Trophoblast cell (in vitro differentiated cells and primary cell): ENCODE data around the gene FGF1.

Source experiments
- DNase-seq, 2 donors: peaks; one replicate each; pipeline ENCODE4 v3.0.0-alpha.2; 2016
- H2AFZ ChIP-seq: 2 replicates; pipeline ENCODE4 v1.6.1; 2013; ENCODE audit warnings: low read length, moderate library complexity, mild to moderate bottlenecking; ENCODE audit not compliant: insufficient read depth, poor library complexity
- H2AK5ac ChIP-seq: 2 replicates; pipeline ENCODE4 v1.6.1; 2013; ENCODE audit warnings: mild to moderate bottlenecking, low read length
- H2BK120ac ChIP-seq: 2 replicates; pipeline ENCODE4 v1.6.1; 2013; ENCODE audit warnings: low read length, mild to moderate bottlenecking, moderate library complexity; ENCODE audit not compliant: insufficient read depth, poor library complexity
- H2BK12ac ChIP-seq: 2 replicates; pipeline ENCODE4 v1.6.1; 2013; ENCODE audit warnings: mild to moderate bottlenecking, low read length, moderate library complexity
- H2BK5ac ChIP-seq: 2 replicates; pipeline ENCODE4 v1.6.1; 2013; ENCODE audit warnings: low read length, low read depth, moderate library complexity, mild to moderate bottlenecking; ENCODE audit not compliant: poor library complexity
- H3K14ac ChIP-seq: 2 replicates; pipeline ENCODE4 v1.6.1; 2013; ENCODE audit warnings: mild to moderate bottlenecking, low read length
- H3K18ac ChIP-seq: 2 replicates; pipeline ENCODE4 v1.6.1; 2013; ENCODE audit warnings: mild to moderate bottlenecking, low read length
- H3K23ac ChIP-seq: 2 replicates; pipeline ENCODE4 v1.6.1; 2013; ENCODE audit warnings: low read length
- H3K27ac ChIP-seq: 2 replicates; pipeline ENCODE4 v1.5.1; 2013; ENCODE audit warnings: low read depth, mild to moderate bottlenecking, inconsistent platforms, low read length, moderate library complexity
- H3K27me3 ChIP-seq: 2 replicates; pipeline ENCODE4 v1.6.1; 2013; ENCODE audit warnings: inconsistent platforms, mild to moderate bottlenecking, low read length, moderate library complexity; ENCODE audit not compliant: insufficient read depth
- H3K36me3 ChIP-seq, 2 experiments: 1 replicate in 1 of 2; 2 replicates in 1 of 2; pipeline ENCODE4 v1.6.1; 2013; ENCODE audit warnings: low read length in 2 of 2, mild to moderate bottlenecking in 2 of 2, moderate library complexity in 1 of 2; ENCODE audit not compliant: insufficient read depth in 2 of 2, control insufficient read depth in 1 of 2
- H3K4ac ChIP-seq: 2 replicates; pipeline ENCODE4 v1.6.1; 2013; ENCODE audit warnings: low read depth, mild to moderate bottlenecking, low read length, moderate library complexity
- H3K4me1 ChIP-seq, 2 experiments: 1 replicate in 1 of 2; 2 replicates in 1 of 2; pipeline ENCODE4 v1.6.1; 2013; ENCODE audit warnings: low read length in 2 of 2, mild to moderate bottlenecking in 2 of 2, moderate library complexity in 1 of 2; ENCODE audit not compliant: insufficient read depth in 2 of 2, control insufficient read depth in 1 of 2
- H3K4me2 ChIP-seq: 2 replicates; pipeline ENCODE4 v1.6.1; 2013; ENCODE audit warnings: inconsistent platforms, mild to moderate bottlenecking, low read length, moderate library complexity
- H3K4me3 ChIP-seq: 2 replicates; pipeline ENCODE4 v1.5.1; 2013; ENCODE audit warnings: mild to moderate bottlenecking, low read depth, low read length, inconsistent platforms
- H3K79me1 ChIP-seq: one replicate; pipeline ENCODE4 v1.6.1; 2013; ENCODE audit warnings: low read length
- H3K79me2 ChIP-seq: 2 replicates; pipeline ENCODE4 v1.6.1; 2013; ENCODE audit warnings: low read length, mild to moderate bottlenecking; ENCODE audit not compliant: control insufficient read depth, insufficient read depth, poor library complexity
- H3K9ac ChIP-seq: 2 replicates; pipeline ENCODE4 v1.6.1; 2013; ENCODE audit warnings: mild to moderate bottlenecking, low read length
- H3K9me3 ChIP-seq: 2 replicates; pipeline ENCODE4 v1.6.1; 2013; ENCODE audit warnings: low read depth, mild to moderate bottlenecking, control low read depth, inconsistent platforms, low read length; ENCODE audit not compliant: insufficient read depth
- H4K12ac ChIP-seq: 2 replicates; pipeline ENCODE4 v1.6.1; 2013; ENCODE audit warnings: low read depth, mild to moderate bottlenecking, low read length, moderate library complexity
- H4K8ac ChIP-seq: 2 replicates; pipeline ENCODE4 v1.6.1; 2013; ENCODE audit warnings: low read depth, mild to moderate bottlenecking, low read length, moderate library complexity
- H4K91ac ChIP-seq: one replicate; pipeline ENCODE4 v1.6.1; 2013; ENCODE audit warnings: low read depth, mild to moderate bottlenecking, low read length, moderate library complexity
- WGBS: extraction: QIAGEN DNeasy Blood & Tissue Kit; methylation state at CpG from one replicate; pipeline ENCODE4 v1.1.7; 2013; ENCODE audit warnings: missing lambda C conversion rate; ENCODE audit not compliant: insufficient read length, insufficient coverage; ENCODE audit errors: extremely low coverage; 5-methylcytosine and 5-hydroxymethylcytosine counted together

FGF1 gene

DNA sequence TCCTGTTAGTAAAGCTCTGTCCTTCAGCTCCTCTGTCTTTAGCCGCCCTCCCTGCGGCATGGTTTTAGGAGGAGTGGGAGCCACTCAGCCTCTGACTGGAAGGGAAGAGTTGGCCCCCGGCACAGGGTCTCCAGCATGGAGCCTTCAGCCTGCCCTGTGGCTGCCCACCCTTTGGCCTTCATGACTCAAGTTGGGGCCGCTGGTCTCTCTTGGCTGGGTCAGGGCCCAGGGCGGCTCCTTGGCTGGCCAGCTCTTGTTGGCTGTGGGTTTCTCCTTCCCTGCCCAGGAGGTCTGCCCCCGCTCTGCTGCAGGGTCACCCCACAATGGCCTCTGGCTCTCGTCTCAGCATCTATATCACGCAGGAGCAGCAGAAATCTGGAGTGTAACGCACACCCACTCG is 25.7 kb downstream of the FGF1 start:
- peak overlapping the region; percentile 25 for H3K4me3 ChIP-seq
- H3K9me3 ChIP-seq, result no peaks in the 10 kb centered on the region
- H3K79me1 ChIP-seq, result no peaks in the 10 kb centered on the region
- H2BK5ac ChIP-seq, result no peak overlapping the region
- H3K9ac ChIP-seq, result no peak overlapping the region
- H2BK120ac ChIP-seq, result no peak overlapping the region
- H4K12ac ChIP-seq, result no peak overlapping the region
- no peak overlapping the region for H3K23ac ChIP-seq
- no peak overlapping the region for H2BK12ac ChIP-seq
- H3K27me3 ChIP-seq, result no peaks in the 10 kb centered on the region
- no peak overlapping the region for H4K91ac ChIP-seq
- no peak overlapping the region for H4K8ac ChIP-seq
- WGBS, result no CpG with 5 or more reads among the region's 10 CpGs
- no peak overlapping the region for H3K4me2 ChIP-seq
- H3K36me3 ChIP-seq, result no peaks in the 10 kb centered on the region
- H3K4me1 ChIP-seq, result no peaks in the 10 kb centered on the region
- no peak overlapping the region for H3K18ac ChIP-seq
- DNase-seq, result no peak
- H3K27ac ChIP-seq, result no peak overlapping the region
- no peak overlapping the region for H3K14ac ChIP-seq
- H2AFZ ChIP-seq, result no peak overlapping the region
- H2AK5ac ChIP-seq, result no peak overlapping the region
- H3K4ac ChIP-seq, result no peak overlapping the region
- no peaks in the 10 kb centered on the region for H3K79me2 ChIP-seq

DNA sequence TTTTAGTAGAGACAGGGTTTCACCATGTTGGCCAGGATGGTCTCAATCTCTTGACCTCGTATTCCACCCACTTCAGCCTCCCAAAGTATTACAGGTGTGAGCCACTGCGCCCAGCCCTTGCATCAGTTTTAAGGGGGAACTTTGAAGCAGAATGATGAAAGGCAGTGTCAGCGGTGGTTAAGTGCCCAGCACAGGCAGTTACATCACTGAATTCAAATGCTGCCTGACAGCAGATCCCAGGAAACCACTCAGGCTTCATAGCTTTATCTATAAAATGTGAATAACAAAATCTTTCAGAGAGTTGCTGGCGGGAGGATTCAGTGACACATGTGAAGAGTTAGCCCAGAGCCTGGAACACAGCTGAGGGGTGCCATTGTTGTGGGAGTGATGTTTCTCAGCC is 26.5 kb downstream of the FGF1 start:
- H3K9me3 ChIP-seq, result no peaks in the 10 kb centered on the region
- no peak overlapping the region for H2AFZ ChIP-seq
- no peaks in the 10 kb centered on the region for H3K79me1 ChIP-seq
- no peak overlapping the region for H3K4me3 ChIP-seq
- H3K4me2 ChIP-seq, result no peak overlapping the region
- H4K91ac ChIP-seq, result no peak overlapping the region
- no peak overlapping the region for H3K23ac ChIP-seq
- no peak for DNase-seq
- no peak overlapping the region for H2BK12ac ChIP-seq
- no peaks in the 10 kb centered on the region for H3K79me2 ChIP-seq
- no peak overlapping the region for H2BK5ac ChIP-seq
- no peak overlapping the region for H4K8ac ChIP-seq
- no peak overlapping the region for H3K9ac ChIP-seq
- no peak overlapping the region for H4K12ac ChIP-seq
- H2AK5ac ChIP-seq, result no peak overlapping the region
- WGBS, result no CpG with 5 or more reads among the region's 4 CpGs
- H2BK120ac ChIP-seq, result no peak overlapping the region
- no peak overlapping the region for H3K4ac ChIP-seq
- no peaks in the 10 kb centered on the region for H3K4me1 ChIP-seq
- H3K36me3 ChIP-seq, result no peaks in the 10 kb centered on the region
- no peak overlapping the region for H3K27ac ChIP-seq
- H3K18ac ChIP-seq, result no peak overlapping the region
- no peaks in the 10 kb centered on the region for H3K27me3 ChIP-seq
- H3K14ac ChIP-seq, result no peak overlapping the region

DNA sequence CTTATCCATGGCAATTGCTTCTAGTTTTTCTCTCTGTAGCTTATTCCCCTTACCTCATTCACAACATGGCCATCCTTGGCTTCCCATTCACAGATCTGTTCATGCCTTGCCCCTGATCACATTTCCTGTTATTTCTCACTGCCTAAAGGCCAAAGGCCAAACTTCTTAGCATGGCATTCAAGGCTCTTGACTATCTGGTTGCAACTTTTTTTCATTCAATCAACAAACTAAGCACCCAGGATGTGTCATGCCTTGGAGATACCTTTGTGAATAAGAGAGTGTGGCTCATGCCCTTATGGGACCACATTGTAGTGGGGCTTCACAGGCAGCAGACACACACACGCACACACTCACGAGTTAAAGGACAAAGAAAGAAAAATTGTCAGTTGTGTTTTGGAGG is 27.6 kb downstream of the FGF1 start:
- no peak overlapping the region for H2BK120ac ChIP-seq
- no peaks in the 10 kb centered on the region for H3K79me2 ChIP-seq
- H3K9ac ChIP-seq, result no peak overlapping the region
- no peak overlapping the region for H3K4me2 ChIP-seq
- H3K27me3 ChIP-seq, result no peaks in the 10 kb centered on the region
- no peak overlapping the region for H4K12ac ChIP-seq
- no peak overlapping the region for H4K91ac ChIP-seq
- H3K4ac ChIP-seq, result no peak overlapping the region
- H2AFZ ChIP-seq, result no peak overlapping the region
- H3K27ac ChIP-seq, result no peak overlapping the region
- no peak overlapping the region for H3K18ac ChIP-seq
- no peak overlapping the region for H3K4me3 ChIP-seq
- no peak overlapping the region for H2BK5ac ChIP-seq
- no peak overlapping the region for H3K23ac ChIP-seq
- no peak overlapping the region for H4K8ac ChIP-seq
- no peaks in the 10 kb centered on the region for H3K4me1 ChIP-seq
- no peak overlapping the region for H2BK12ac ChIP-seq
- WGBS, result no CpG with 5 or more reads among the region's 2 CpGs
- no peak overlapping the region for H2AK5ac ChIP-seq
- no peaks in the 10 kb centered on the region for H3K79me1 ChIP-seq
- DNase-seq, result no peak
- no peak overlapping the region for H3K14ac ChIP-seq
- no peaks in the 10 kb centered on the region for H3K9me3 ChIP-seq
- H3K36me3 ChIP-seq, result no peaks in the 10 kb centered on the region

DNA sequence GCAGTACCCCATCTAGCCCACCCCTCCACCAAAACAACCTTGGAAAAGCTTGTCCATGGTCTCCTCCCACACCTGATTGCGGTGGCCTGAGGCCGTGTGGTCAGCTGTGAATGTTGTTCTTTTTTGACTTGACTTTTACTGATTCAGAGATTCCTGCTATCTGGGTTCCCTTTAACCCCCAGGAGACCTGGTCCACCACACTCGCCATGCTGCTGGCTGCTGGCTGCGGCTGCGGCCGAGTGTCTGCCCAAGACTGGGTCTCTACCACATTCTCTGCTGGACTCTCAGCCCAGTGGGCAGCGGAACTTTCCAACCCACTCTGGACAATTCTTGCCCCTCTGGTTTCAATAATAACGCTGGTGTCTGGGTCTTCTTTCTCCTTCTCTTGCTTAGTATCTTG is 28.4 kb downstream of the FGF1 start:
- no CpG with 5 or more reads among the region's 8 CpGs for WGBS
- no peak overlapping the region for H3K4me3 ChIP-seq
- H2AK5ac ChIP-seq, result no peak overlapping the region
- H4K12ac ChIP-seq, result no peak overlapping the region
- H3K18ac ChIP-seq, result no peak overlapping the region
- H3K4me1 ChIP-seq, result no peaks in the 10 kb centered on the region
- H2BK5ac ChIP-seq, result no peak overlapping the region
- no peak overlapping the region for H3K9ac ChIP-seq
- no peak overlapping the region for H4K8ac ChIP-seq
- no peak overlapping the region for H2BK12ac ChIP-seq
- no peak overlapping the region for H2AFZ ChIP-seq
- H3K9me3 ChIP-seq, result no peaks in the 10 kb centered on the region
- H3K79me1 ChIP-seq, result no peaks in the 10 kb centered on the region
- no peak overlapping the region for H3K27ac ChIP-seq
- no peak overlapping the region for H4K91ac ChIP-seq
- H3K79me2 ChIP-seq, result no peaks in the 10 kb centered on the region
- no peaks in the 10 kb centered on the region for H3K27me3 ChIP-seq
- no peak overlapping the region for H3K14ac ChIP-seq
- no peak overlapping the region for H3K4ac ChIP-seq
- H3K23ac ChIP-seq, result no peak overlapping the region
- H3K36me3 ChIP-seq, result no peaks in the 10 kb centered on the region
- no peak overlapping the region for H3K4me2 ChIP-seq
- no peak for DNase-seq
- no peak overlapping the region for H2BK120ac ChIP-seq
